HepG2 (cell line): ENCODE data around the gene SPECC1L. TPM values are rescaled to one million over a fixed set of nuclear protein-coding genes. Genes with fewer than 3 reads are reported as not detected.
"Not testable (repeated sequence)": the region's sequence is repeated elsewhere in the genome, so short reads cannot be mapped to it uniquely, and the experiment has no call there.

Experiments used
- ATAC-seq: fragments of 200-7000 bp; cut with Tn5 transposase; 3 replicates; pipeline ENCODE4 v1.9.1; 2020; ENCODE audit warnings: mild to moderate bottlenecking, moderate library complexity
- BruUV-seq: library from RNA; stranded (reverse); fragments of 400-500 nt; replicated peaks from 2 replicates; lab custom pipeline; 2021; lab: Mats Ljungman, UMichigan
- CTCF ChIA-PET: fragments of 300-600 bp; formaldehyde crosslinking; extraction: SDS; loops from one replicate; lab custom pipeline; 2021; ENCODE audit warnings: low total read pairs, inconsistent platforms, low intra/inter-chr PET ratio; lab: Yijun Ruan, JAX
- POLR2A ChIA-PET: fragments of 350-600 bp; sonication (Branson Sonifier 250); formaldehyde crosslinking; loops from one replicate; lab custom pipeline; 2020; ENCODE audit warnings: antibody characterized with exemption, inconsistent platforms; lab: Yijun Ruan, JAX
- DNase-seq: peaks from one replicate; pipeline ENCODE4 v3.0.0-alpha.2; 2015; ENCODE audit warnings: low spot score
- FAIRE-seq: peaks from 3 replicates; lab custom pipeline; 2011; peaks lifted over from hg19 to GRCh38; lab: Jason Lieb, UNC
- H2AFZ ChIP-seq: one replicate; pipeline ENCODE4 v1.6.1; 2011; ENCODE audit warnings: low read length, inconsistent platforms
- H3K27ac ChIP-seq: fragments of 300-600 bp; 3 replicates; pipeline ENCODE4 v1.8.0; 2011; ENCODE audit warnings: mixed run types, mild to moderate bottlenecking, mixed read lengths, low read length, inconsistent platforms; ENCODE audit not compliant: insufficient read depth; ENCODE audit errors: extremely low read length
- H3K27me3 ChIP-seq, 2 experiments: fragments of 200-600 bp in 1 of 2; 2 replicates in 1 of 2; 3 replicates in 1 of 2; pipeline versions ENCODE4 v1.6.0 to v1.8.0; 2011; ENCODE audit warnings: low read length in 2 of 2, mild to moderate bottlenecking in 2 of 2, moderate library complexity in 2 of 2, inconsistent platforms in 1 of 2; ENCODE audit not compliant: insufficient read depth in 2 of 2, control insufficient read depth in 1 of 2
- H3K36me3 ChIP-seq, 2 experiments: fragments of 200-600 bp in 1 of 2; replicated peaks in 1 of 2; 2 replicates in 1 of 2; 3 replicates in 1 of 2; pipeline versions ENCODE4 v1.5.1 to v1.8.0; 2011; ENCODE audit warnings: low read length in 2 of 2, inconsistent platforms in 1 of 2; ENCODE audit not compliant: insufficient read depth in 2 of 2, control insufficient read depth in 1 of 2
- H3K4me1 ChIP-seq: 2 replicates; pipeline ENCODE4 v1.5.1; 2012; ENCODE audit warnings: low read length, inconsistent platforms; ENCODE audit not compliant: insufficient read depth
- H3K4me2 ChIP-seq: 2 replicates; pipeline ENCODE4 v1.6.0; 2011; ENCODE audit warnings: low read depth, low read length, inconsistent platforms
- H3K4me3 ChIP-seq, 3 experiments: fragments of 200-600 bp in 1 of 3; sonication (generic), shearing (Covaris generic) in 1 of 3; replicated peaks in 1 of 3; 2 replicates each; pipeline ENCODE4 v1.5.1; 2011 to 2016; ENCODE audit warnings: low read length in 3 of 3, inconsistent platforms in 2 of 3, low read depth in 2 of 3, mild to moderate bottlenecking in 2 of 3, control low read depth in 1 of 3, mixed read lengths in 1 of 3; ENCODE audit not compliant: insufficient read depth in 1 of 3
- H3K79me2 ChIP-seq: one replicate; pipeline ENCODE4 v1.6.1; 2011; ENCODE audit warnings: low read length, inconsistent platforms; ENCODE audit not compliant: insufficient read depth
- H3K9ac ChIP-seq: 2 replicates; pipeline ENCODE4 v1.6.0; 2011; ENCODE audit warnings: mild to moderate bottlenecking, low read depth, low read length, inconsistent platforms; ENCODE audit not compliant: insufficient read depth
- H3K9me3 ChIP-seq: 2 replicates; pipeline ENCODE4 v1.5.1; 2012; ENCODE audit warnings: mild to moderate bottlenecking, low read length
- H4K20me1 ChIP-seq: 2 replicates; pipeline ENCODE4 v1.6.0; 2011; ENCODE audit warnings: inconsistent platforms, mild to moderate bottlenecking, low read length, moderate library complexity; ENCODE audit not compliant: insufficient read depth
- ZBTB38 ChIP-seq: sonication (generic); formaldehyde crosslinking; IDR thresholded peaks from 2 replicates; pipeline ENCODE4 v1.5.1; 2020; ENCODE audit warnings: mild to moderate bottlenecking, missing genetic modification reagents
- WGBS: methylation state at CpG from one replicate; pipeline ENCODE4 v1.1.6; 2017; ENCODE audit warnings: low lambda C conversion rate; 5-methylcytosine and 5-hydroxymethylcytosine counted together
- in situ Hi-C: cut with HindIII; loops from 2 replicates; pipeline ENCODE4 v1.10.0; 2017; ENCODE audit warnings: low pct_unique_long_range_greater_than_20kb; ENCODE audit not compliant: extremely low pct_ligation_motif_present
- intact Hi-C: fragments of 100-400 bp; cut with micrococcal nuclease; formaldehyde crosslinking; loops from one replicate; pipeline ENCODE4 v1.10.0; 2022; ENCODE audit not compliant: unreplicated experiment
- polyA plus RNA-seq, 8 experiments: library from polyadenylated mRNA; depleted of rRNA in 3 of 8; stranded (reverse) in 7 of 8; unstranded in 1 of 8; fragments of >200 nt; fragmentation: Illumina TruSeq in 4 of 8; extraction: Trizol in 4 of 8; gene quantifications; 2 replicates each; pipeline versions ENCODE4 v1.2.1 to v1.2.3, GENCODE V29; 2011 to 2016; ENCODE audit warnings: low read depth in 4 of 8, missing spikeins in 1 of 8, mixed read lengths in 1 of 8; ENCODE audit not compliant: insufficient read depth in 1 of 8
- total RNA-seq, 5 experiments: library from RNA; depleted of rRNA; stranded (reverse); fragments of >200 nt; fragmentation: Illumina TruSeq; extraction: Trizol; gene quantifications; 2 replicates each; pipeline ENCODE4 v1.2.3, GENCODE V29; 2016; ENCODE audit warnings: low read depth in 1 of 5

The SPECC1L gene
- total and polyA plus RNA-seq, 2 of the 13 experiments (the other 11 are each of a cell fraction or from before 2014, with no cell fraction given), result 14.1 to 30.3 TPM

DNA sequence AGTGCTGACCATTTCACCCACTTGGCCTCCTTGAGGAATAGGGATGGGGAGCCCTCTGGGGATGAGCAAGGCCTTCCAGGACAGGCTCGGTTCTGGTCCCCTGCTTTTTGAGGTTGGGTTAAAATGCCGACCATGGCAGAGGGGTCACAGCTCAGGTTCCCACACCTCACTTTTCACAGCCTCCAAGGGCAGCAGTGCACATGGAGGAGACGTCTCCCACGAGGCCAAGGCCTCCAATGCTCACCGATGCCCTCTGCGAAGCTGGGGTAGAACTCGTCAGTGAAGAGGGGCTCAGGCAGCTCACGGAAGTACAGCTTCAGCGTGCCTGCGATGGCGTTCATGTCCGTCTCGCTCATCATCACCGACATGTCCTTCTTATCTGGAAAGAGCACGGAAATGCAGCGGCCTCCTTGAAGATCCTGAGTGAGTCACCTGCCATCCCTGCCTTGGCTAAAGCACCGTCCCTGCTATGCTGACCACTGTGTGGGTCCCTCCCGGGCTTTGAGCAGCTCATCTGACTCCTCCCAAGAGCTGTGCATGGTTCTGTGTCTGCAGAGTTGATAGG lies 8.4 kb upstream of the SPECC1L start:
- BruUV-seq, intact Hi-C loops, H3K27ac ChIP-seq, H3K4me2 ChIP-seq, ATAC-seq, in situ Hi-C loops, H3K9me3 ChIP-seq, FAIRE-seq, POLR2A ChIA-PET, H3K9ac ChIP-seq, CTCF ChIA-PET, H2AFZ ChIP-seq, H4K20me1 ChIP-seq, H3K4me3 ChIP-seq, H3K79me2 ChIP-seq, DNase-seq, H3K36me3 ChIP-seq, H3K27me3 ChIP-seq: not testable (repeated sequence)
- 80% methylated on average over 17 of the region's 18 CpGs for WGBS
- peaks cover 33% of the 10 kb centered on the region for H3K4me1 ChIP-seq

DNA sequence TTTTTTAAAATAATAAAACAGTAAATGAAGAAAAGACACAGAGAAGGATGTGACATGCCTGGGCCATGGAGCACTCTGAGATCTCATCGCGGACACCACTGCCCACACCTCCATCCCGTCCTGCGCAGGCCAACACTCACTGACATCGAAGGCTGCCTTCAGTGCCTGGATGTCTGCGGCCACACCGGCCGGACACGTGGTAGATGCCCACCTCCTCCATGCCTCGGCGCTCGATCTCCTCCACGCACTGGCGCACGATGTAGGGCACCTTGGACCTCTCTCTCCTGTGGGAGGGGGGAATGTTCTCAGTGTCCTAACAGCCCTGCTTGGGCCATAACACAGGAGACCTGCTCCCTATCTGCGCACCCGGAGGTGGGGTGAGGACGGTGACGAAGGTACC lies 7.2 kb upstream of the SPECC1L start:
- FAIRE-seq, H3K9me3 ChIP-seq, in situ Hi-C loops: not testable (repeated sequence)
- TF ChIP-seq ZBTB38 (CRISPR knock-in tag), result 0 out of 2 replicates have a peak, but pooled peaks have one; percentile 18
- TF ChIP-seq, all 625 proteins: peak for 1; not testable (repeated sequence) for 624
- H3K9ac ChIP-seq, H3K4me3 ChIP-seq, H4K20me1 ChIP-seq, H3K79me2 ChIP-seq, ATAC-seq, H3K36me3 ChIP-seq, BruUV-seq, CTCF ChIA-PET, H3K4me2 ChIP-seq, POLR2A ChIA-PET, intact Hi-C loops, H3K27ac ChIP-seq, DNase-seq, H2AFZ ChIP-seq, H3K27me3 ChIP-seq: not testable (repeated sequence)
- peaks cover 33% of the 10 kb centered on the region for H3K4me1 ChIP-seq
- 95% methylated on average over 17 of the region's 19 CpGs for WGBS
